GM18502 (cell line): Measurements from ENCODE around the gene MAPK11.

Experiments
- ATAC-seq: cut with Tn5 transposase; IDR thresholded peaks from one replicate; pipeline ENCODE4 v1.9.1; 2021; ENCODE audit warnings: mild to moderate bottlenecking; ENCODE audit not compliant: unreplicated experiment, poor library complexity

MAPK11 gene

DNA sequence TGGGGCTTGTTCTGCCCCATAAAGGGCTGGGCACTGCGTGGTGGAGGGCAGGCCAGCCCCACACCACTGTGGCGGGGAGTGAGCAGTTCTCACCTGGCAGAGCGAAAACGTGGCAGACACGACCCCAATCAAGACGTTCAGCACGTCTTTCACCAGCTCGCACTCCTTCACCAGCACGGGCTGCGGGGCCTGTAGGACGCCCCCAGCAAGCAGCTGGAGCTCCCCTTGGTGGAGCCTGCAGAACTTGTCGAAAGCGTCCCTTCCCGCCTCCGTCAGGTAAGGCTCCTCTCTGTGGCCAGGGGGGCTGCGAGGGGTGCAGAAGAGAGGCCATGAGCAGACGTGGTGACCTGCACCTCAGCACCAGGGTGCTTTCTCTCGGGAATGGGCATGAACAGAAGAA, 37.0 kb downstream of the MAPK11 start:
- ATAC-seq, result no peak

DNA sequence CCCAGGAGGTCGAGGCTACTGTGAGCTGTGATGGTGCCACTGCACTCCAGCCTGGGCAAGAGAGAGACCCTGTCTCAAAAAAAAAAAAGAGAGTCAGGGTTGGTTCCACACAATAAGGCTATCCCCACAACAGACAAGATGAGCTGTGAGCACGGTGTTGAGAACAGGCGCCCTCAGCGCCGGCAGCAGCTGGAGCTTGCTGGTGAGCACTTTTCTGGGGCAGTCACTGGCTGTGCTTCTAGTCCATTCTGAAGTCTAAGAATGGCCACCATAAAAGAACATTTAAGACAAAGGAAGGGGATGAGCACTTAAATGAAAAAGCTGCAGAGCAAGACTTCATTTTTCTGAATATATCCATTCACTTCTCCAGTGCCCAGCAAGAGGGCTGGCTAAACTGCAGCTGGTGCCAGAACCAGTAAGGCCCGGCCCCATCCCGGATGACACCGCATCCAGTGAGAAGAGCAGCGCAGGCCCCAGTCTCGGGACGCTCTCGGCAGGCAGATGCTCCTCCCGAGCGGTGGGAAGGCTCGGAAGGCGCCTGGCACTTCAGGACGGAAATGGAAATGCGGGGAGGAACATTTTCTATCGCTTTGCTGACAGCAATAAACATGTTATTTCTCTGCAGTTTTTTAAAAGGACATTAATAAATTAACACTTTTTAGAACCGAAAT, 37.6 kb downstream of the MAPK11 start:
- ATAC-seq, result no peak

DNA sequence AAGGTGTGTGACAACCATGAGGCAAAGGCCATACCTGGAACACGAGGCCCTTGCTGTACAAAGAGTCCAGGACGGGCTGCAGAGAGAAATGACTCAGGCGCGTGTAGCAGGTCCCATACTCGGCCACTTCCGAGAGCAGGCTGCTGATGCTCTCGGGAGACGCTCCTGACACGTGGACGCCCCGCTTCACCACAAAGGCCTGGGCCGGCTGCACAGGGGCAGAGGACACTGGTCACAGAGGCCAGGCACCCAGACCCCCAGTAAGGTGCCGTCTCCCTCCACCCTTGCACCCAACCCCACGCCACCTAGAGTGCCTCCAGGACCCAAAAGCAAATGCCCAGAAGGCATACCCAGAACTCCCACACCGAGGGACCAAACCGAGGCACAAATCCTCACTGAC, 40.8 kb downstream of the MAPK11 start:
- no peak for ATAC-seq

GRCh38 chr22:50228366-50228765, 41.8 kb downstream of the MAPK11 start:
- no peak for ATAC-seq

DNA sequence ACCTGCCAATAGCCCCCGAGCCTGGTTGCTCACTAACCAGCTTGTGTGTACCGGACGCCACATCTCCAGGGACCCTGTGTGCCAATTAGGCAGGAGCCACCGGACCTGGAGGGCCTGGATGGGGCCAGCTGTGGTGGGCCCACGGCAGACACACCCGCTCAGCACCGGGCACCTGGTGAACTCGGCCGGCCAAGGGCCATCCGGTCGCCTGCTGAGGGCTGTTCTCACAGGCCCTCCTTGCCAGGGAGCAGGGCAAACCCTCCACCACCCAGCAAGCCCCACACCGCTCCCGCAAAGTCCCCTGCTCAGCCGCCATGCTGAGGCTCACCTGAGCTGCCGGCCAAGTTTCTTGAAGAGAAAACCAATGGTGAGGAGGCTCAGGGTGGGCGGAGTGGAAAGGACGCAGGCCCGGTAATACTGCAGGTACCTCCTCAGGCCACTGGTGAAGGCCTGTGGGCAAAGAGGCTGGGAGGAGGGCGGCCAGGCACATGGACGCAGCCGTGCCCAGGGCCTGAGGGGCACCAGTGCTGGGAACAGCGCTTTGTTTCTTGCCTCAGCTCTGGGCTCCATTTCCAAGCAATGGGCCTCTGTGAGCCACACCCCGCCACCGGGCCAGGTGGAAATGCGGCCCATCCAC, 42.5 kb downstream of the MAPK11 start:
- ATAC-seq, result no peak

DNA sequence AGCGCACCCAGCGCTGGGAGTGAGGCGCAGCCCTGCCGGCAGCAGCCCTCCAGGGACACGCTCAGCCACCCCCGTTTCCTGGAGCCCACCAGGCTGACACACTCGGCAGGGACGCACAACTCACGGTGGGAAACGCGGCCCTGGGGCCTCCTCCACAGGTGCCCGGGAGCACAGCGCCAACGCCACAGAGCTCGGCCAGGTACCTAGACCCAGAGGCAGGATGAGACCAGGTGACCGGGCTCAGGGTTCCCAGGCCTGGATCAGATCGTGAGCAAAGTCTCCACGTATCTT, 43.4 kb downstream of the MAPK11 start:
- no peak for ATAC-seq

DNA sequence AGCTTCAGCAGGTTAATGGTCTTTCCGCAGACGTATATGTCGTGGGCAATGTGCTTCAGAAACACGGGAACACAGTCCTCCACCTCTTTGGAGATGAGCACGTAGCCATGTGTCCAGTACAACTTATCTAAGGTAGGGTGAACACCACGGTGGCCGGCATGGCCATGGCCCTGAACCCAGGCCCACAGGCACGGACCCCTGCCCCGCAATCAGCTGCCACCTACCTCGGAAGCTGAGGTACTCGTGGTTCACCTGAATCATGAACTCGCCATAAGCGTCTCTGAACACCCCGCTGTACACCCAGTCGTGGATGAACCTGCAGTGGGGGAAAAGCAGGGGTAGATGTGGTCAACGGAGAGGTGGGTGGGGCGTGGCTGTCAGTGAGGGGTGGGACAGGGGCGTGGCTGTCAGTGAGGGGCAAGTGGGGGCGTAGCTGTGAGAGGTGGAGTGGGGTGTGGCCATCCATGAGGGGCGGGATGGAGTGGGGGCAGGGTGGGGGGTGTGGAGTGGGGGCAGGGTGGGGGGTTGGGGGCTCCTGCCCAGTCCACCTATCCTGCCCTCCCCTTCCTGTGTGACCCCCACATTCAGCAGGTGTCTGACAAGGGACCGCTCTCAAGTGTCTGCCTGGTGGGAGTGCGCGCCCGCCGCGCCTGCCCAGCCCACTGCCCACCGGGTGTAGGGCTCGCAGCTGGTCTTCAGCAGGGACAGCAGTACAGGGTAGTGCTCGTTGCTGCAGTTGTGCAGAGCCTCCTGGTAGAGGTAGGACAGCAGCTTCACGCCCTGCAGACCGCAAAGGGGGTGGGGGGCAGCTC, 43.9 kb downstream of the MAPK11 start:
- ATAC-seq, result no peak

GRCh38 chr22:50225200-50225969, 44.8 kb downstream of the MAPK11 start:
- ATAC-seq, result no peak

- no peak for ATAC-seq
Observed at GRCh38 chr22:50224071-50224470, 46.1 kb downstream of the MAPK11 start.

- no peak for ATAC-seq
Observed at GRCh38 chr22:50222508-50222907, 47.7 kb downstream of the MAPK11 start.

DNA sequence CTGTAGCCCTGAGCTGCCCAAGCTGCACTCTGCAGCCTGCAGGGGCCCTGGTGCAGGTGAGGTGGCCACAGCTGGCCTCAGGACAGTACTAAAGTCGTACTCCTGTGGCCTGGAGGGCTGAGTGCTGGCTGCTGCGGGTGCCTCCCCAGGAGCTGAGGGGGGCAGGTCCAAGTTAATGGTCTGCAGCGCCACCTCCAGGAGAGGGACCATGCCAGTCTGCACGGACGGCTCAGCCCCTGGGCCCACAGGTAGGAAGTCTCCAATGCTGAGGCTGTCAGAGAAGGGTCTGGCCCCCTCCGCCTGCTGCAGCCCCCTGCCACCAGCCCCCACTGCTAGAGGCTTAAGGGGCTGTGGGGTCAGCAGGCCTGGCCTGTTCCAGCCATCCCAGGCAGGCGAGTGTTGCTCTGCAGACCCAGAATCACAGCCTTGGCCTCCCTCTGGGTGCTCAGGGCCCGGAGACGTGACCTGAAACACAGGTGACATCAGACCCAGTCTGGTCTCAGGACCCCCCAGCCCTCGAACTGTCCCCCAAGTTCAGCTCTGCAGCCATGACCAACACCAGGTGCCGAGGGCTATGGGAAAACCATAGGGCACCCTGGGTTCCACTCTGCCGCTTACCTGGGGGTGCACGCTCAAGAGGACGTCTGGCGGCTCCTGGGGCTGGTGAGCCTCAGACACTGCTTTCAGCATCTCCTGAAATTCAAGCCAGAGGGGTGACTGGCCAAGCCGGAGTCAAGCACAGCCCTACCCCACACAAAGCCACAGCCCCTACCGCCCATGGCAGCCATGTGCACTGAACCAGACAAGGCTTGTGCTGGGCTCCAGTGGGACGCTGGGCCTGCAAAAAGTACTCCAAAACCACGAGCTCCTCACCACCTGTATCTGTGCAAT, 48.5 kb downstream of the MAPK11 start:
- no peak for ATAC-seq

- no peak for ATAC-seq
Observed at GRCh38 chr22:50220603-50221409, 49.4 kb downstream of the MAPK11 start.

GRCh38 chr22:50219800-50220602, 50.2 kb downstream of the MAPK11 start:
- ATAC-seq, result no peak

- ATAC-seq, result no peak
Observed at GRCh38 chr22:50218996-50219727, 51.0 kb downstream of the MAPK11 start.

DNA sequence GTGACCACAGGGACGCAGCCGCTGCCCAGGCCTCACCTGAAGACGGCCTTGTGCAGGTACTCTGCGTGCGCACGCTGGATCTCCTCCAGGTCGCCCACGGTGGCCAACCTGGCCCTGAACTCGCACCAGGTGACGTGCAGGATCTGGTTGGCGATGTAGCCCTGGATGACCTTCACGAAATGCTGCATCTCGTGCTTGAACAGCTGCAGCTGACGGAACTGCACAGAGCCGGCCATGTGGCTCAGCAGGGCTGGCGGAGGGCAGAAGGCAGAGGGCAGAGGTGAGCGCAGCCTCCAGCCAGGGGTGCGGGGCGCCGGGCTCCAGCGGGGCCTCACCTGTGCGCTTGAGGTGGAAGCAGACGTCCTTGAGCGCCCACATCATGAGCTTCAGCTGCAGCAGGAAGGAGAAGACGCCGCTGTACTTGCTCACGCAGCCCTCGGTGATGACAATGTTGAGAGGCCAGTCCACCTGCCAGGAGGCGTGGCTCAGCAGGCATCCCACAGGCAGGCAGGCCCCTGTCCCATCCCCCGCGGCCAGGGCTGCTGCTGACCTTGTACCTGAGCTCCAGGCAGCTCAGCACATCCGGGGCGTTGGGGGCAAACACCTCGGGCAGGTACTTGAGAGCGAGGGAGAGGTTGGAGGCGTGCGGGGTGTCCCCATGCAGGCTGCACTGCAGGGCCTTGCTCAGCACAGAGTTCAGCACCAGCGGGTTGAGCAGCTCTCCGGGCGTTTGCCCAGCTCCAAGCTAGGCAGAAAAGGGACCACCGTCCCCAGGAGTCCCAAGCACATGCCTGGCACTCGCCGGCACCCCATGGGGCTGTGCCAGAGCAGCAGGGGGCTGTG, 51.8 kb downstream of the MAPK11 start:
- no peak for ATAC-seq

DNA sequence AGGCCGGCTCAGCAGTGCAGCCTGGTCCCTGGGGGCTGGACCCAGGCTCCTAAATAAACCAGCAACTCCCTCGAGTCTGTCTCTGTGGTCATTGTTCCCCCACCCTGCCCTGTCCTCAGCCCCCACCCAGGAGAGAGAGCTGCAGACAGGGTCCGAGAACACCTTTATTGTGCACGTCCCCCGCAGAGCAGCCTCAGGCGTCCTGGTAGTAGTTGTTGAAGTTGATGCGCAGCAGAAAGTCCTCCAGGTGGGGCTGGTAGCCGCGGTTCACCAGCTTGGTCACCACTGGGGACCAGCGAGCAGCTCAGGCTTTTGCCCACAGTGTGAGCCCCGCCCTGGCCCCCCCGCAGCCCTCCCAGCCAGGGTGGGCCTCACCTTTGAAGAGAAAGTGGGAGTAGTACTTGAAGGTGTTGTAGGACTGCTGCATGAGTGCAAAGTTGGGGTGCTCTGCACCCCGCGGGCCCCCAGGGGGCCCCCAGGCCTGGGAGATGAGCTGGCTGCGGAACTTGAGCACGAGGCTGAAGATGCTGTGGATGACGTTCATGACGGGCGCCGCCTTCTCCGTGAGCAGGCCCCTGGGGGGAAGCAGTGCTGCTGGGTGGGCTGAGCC, 52.5 kb downstream of the MAPK11 start:
- no peak for ATAC-seq
